ENCODE data around the gene HOXC6. TPM values are rescaled to one million over a fixed set of nuclear protein-coding genes. Genes with fewer than 3 reads are reported as not detected.

HOXC6 gene
- total RNA-seq, 6 experiments from 2014 or later = 0.12 to 2.1 (median 1.6) TPM

- peaks cover 5% of the 10 kb centered on the region; the same call in 1 of the 2 replicates for H3K9me3 Mint-ChIP-seq
- H3K4me1 Mint-ChIP-seq (ENCODE audit: low read depth) = peaks cover 9% of the 10 kb centered on the region; the same call in 1 of the 2 replicates
- H3K36me3 Mint-ChIP-seq (ENCODE audit: low read depth) = no peaks in the 10 kb centered on the region
- H3K27ac Mint-ChIP-seq = no peak overlapping the region
- no peak for DNase-seq
- H3K27me3 Mint-ChIP-seq (ENCODE audit: insufficient read depth) = peaks cover 68% of the 10 kb centered on the region
- TF ChIP-seq CTCF (IDR thresholded peaks at IDR 0.05) = no peak
- H3K4me3 Mint-ChIP-seq = no peak overlapping the region
These were observed 7.5 kb downstream of the HOXC6 start for GRCh38 chr12:54035568-54036264.

GRCh38 chr12:54036620-54037359 lies 8.6 kb downstream of the HOXC6 start:
- peaks cover 68% of the 10 kb centered on the region for H3K27me3 Mint-ChIP-seq (ENCODE audit: insufficient read depth)
- H3K27ac Mint-ChIP-seq = no peak overlapping the region
- no peak overlapping the region for H3K4me3 Mint-ChIP-seq
- no peak for DNase-seq
- peaks cover 5% of the 10 kb centered on the region; the same call in 1 of the 2 replicates for H3K9me3 Mint-ChIP-seq
- peak; percentile 13; the same call in 1 of the 2 replicates for TF ChIP-seq CTCF (IDR thresholded peaks at IDR 0.05)
- no peaks in the 10 kb centered on the region for H3K36me3 Mint-ChIP-seq (ENCODE audit: low read depth)
- H3K4me1 Mint-ChIP-seq (ENCODE audit: low read depth) = peaks cover 9% of the 10 kb centered on the region; the same call in 1 of the 2 replicates

GRCh38 chr12:54037360-54038283 lies 9.4 kb downstream of the HOXC6 start:
- H3K27me3 Mint-ChIP-seq (ENCODE audit: insufficient read depth) = peaks cover 69% of the 10 kb centered on the region

GRCh38 chr12:54038284-54038870 lies 10.1 kb downstream of the HOXC6 start:
- TF ChIP-seq CTCF (IDR thresholded peaks at IDR 0.05) = no peak
- no peak for DNase-seq
- H3K4me1 Mint-ChIP-seq (ENCODE audit: low read depth) = peaks cover 2% of the 10 kb centered on the region; the same call in 1 of the 2 replicates
- no peaks in the 10 kb centered on the region for H3K9me3 Mint-ChIP-seq
- no peaks in the 10 kb centered on the region for H3K36me3 Mint-ChIP-seq (ENCODE audit: low read depth)
- no peak overlapping the region for H3K27ac Mint-ChIP-seq
- peaks cover 70% of the 10 kb centered on the region for H3K27me3 Mint-ChIP-seq (ENCODE audit: insufficient read depth)
- H3K4me3 Mint-ChIP-seq = no peak overlapping the region

More at GRCh38 chr12:54037360-54038283, 9.4 kb downstream of the HOXC6 start:
- Mint-ChIP-seq H3K36me3 (ENCODE audit: low read depth) (no peaks in the 10 kb centered on the region), H3K4me1 (ENCODE audit: low read depth) (peaks cover 8% of the 10 kb centered on the region; the same call in 1 of the 2 replicates), H3K27ac (no peak overlapping the region), H3K4me3 (no peak overlapping the region), H3K9me3 (peaks cover 3% of the 10 kb centered on the region; the same call in 1 of the 2 replicates)
- no peak for TF ChIP-seq CTCF (IDR thresholded peaks at IDR 0.05)
- no peak for DNase-seq
